CD4-positive, alpha-beta T cell treated with Interleukin-12 subunit alpha and Interleukin-12 subunit beta, for 1 hour (primary cell): ENCODE data around the gene MFSD2A.
"Not testable (repeated sequence)": the region's sequence is repeated elsewhere in the genome, so short reads cannot be mapped to it uniquely, and the experiment has no call there.

Experiments used
- DNase-seq: peaks from one replicate; pipeline ENCODE4 v3.0.0-alpha.2; 2020

Gene MFSD2A

GRCh38 chr1:39940980-39941871, 13.7 kb upstream of the MFSD2A start:
- no peak for DNase-seq

GRCh38 chr1:39943471-39944290, 11.3 kb upstream of the MFSD2A start:
- DNase-seq: no peak

- DNase-seq: no peak
Measured at GRCh38 chr1:39944410-39945112, 10.4 kb upstream of the MFSD2A start.

DNA sequence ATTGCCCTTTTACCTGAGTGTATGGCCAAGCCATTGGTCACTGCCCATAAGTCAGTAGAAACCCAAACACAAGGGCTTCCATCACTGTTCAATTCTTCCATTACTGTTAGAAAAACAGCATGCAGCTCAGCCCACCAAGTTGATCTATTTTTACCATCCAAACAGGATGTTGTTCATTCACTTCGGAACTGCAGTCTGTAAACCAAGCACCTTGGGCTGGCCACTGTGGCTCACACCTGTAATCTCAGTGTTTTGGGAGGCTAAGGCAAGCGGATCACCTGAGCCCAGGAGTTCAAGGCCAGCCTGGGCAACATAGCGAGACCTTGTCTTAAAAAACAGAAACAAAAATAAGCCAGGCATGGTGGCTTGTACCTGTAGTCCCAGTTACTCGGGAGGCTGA, 8.7 kb upstream of the MFSD2A start:
- DNase-seq: no peak

DNA sequence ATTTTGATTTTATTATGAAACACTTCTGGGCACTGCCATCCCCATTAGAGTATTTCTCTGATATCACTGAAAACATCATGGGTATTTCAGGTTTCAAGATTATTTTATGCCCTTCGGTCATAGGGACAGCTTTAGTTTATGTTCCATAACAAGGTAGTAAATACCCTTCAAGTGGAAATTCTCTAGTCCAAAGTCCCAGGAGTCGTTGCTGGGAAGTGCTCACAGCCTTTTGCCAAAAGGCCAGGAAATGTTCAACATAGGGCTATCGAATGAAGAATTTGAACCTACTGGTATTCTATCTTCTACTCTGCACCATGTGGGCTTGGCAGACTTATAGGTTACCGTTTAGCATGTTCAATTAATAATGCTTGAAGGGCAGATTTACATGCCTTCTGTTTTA, 7.7 kb upstream of the MFSD2A start:
- DNase-seq: no peak

GRCh38 chr1:39949891-39950290, 5.1 kb upstream of the MFSD2A start:
- DNase-seq: no peak

DNA sequence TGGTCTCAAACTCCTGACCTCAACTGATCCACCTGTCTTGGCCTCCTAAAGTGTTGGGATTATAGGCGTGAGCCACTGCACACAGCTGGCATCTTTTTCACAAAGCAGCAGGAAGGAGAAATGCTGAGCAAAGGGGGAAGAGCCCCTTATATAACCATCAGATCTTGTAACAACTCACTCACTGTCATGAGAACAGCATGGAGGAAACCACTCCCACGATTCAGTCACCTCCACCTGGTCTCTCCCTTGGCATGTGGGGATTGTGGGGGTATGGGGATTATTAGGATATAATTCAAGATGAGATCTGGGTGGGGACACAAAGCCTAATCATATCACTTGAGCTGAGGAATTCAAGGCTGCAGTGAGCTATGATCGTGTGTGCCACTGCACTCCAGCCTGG, 3.0 kb upstream of the MFSD2A start:
- no peak for DNase-seq

DNA sequence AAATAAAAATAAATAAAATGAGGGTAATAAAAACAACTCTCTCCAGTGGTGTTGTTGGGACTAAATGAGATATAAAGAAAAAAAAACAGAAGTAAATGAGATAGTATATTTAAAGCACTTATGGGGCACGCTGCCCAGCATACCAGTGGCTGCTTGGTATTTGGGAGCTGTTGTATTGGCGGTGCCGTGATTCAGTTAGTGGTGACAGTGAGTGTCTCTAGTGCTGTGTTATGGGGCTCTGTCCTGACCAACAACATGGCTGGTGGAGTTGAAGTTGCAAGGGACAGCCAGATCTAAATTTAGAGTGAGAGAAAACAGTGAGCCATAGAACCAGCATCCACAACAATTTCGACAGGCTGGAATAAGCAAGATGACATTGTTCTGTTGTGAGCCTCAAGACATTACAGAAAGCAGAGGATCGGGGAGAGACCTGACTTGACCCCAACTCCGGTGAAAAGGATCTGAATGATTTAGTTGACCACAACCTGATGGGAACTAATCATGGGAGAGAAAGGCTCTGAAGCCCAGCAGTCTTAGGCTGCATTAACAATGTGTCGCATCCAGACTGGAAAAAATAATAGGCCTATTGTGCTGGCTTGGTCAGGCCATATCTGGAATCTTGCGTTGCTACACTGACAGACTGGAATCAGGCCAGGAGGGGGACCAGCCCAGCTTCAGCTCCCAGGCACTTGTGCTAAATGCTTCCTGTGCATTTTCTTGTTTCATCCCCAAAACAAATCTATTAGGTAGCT, 2.4 kb upstream of the MFSD2A start:
- DNase-seq: no peak

DNA sequence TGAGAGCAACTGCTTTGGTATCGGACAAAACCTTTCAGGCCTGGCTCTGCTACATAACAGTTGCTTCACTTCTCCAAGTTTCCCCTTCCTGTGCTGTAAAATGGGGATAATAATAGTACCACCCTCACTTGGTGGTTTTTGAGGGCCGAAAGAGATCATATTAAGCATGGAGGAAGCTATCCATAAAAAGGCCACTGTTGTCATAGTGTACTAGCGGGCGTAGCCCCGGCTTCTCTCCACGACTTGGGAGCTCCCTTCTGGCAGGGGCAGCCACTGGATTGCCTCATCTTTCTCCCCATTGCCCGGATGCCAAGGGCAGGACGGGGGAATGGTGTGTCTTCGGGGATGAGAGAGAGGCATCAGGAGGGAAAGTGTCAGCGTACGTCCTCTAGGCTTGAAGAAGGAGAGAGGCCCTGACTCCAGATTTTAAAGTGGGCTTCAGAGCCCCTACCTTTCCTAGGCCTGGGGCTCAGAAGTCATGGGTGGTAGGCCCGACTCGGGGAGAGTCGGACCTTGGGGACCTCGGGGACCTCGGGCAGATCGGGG, 548 bp upstream of the MFSD2A start:
- peak; percentile 4 for DNase-seq

DNA sequence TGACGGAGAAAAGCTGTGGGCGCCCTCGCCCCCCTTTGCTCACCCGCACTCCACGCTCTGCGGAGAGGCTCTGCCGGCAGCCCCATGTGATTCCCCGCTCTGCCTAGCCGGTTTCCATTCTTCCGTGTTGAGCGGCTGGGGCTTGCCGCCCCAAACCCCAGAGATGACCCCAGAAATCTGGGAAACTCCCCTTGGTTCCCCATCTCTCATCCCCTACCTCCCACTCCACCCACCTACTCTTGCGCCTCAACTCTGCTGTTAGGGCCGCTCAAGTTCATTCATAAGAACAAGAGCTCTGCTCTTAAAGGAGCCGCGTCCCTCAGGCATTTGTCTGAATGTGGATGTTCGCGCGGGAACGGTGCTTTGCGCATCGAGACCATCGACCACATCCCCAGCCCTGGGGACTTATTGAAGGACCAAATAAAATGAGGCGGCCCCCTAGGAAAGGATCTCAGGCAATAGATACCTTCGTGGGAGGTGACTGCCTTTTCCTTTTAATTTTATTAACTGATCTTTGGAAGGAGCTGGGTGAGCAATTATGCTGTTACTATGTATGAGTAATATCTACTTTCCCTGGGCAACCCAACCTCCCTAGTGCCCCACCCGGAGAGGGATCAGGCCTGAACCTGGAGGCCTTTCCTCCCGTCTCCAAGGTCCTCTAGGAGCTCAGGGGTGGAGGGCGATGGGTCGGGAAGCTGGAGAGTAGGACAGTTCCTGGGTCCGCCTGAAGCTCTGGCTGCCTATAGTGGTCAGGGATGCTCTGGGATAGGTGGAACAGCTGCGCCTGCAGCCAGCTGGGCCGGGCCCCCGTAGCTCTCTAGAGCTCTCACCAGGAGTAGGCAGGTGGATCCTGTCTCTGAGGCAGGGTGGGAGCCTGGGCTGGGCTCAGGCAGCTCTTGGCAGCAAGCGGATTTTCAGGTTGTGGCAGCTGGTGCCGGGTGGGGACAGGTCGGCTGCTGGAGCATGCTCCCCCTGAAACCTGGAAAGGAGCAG, 898 bp downstream of the MFSD2A start:
- DNase-seq: peak; percentile 32

- no peak for DNase-seq
Measured at GRCh38 chr1:39957299-39958015, 2.5 kb downstream of the MFSD2A start.

GRCh38 chr1:39958403-39959200, 3.7 kb downstream of the MFSD2A start:
- no peak for DNase-seq

GRCh38 chr1:39959651-39960333, 4.8 kb downstream of the MFSD2A start:
- no peak for DNase-seq

DNA sequence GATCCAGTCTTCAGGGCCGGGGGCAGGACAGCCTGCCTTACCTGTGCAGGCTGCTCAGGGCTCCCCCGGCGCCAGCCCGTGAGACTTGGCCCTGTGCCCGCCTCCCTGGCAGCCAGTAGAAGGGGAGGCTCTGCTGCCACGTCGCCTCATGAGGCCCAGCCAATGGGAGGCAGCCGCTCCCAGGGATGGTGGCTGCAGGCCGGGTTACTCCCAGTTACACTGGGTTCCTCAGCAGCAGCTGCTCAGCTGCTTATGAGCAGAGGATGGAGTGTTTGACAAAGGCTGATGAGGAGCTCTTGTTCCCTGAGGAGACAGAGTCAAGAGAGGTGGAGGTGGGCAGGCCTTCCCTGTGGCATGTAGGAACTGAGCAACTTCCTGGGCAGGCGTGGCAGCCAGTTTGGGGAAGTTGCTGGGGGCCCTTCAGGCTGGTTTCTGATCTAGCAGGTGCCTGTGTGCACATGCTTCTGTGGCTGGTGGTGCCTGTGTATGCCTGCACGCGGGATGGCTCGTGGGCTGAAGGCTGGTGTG, 5.5 kb downstream of the MFSD2A start:
- DNase-seq: no peak

GRCh38 chr1:39962450-39962825, 7.5 kb downstream of the MFSD2A start:
- DNase-seq: no peak

DNA sequence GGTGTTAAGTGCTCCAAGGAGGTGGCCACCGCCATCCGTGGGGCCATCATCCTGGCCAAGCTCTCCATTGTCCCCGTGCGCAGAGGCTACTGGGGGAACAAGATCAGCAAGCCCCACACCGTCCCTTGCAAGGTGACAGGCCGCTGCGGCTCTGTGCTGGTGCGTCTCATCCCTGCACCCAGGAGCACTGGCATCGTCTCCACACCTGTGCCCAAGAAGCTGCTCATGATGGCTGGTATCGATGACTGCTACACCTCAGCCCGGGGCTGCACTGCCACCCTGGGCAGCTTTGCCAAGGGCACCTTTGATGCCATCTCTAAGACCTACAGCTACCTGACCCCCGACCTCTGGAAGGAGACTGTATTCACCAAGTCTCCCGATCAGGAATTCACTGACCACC, 8.0 kb downstream of the MFSD2A start:
- DNase-seq: not testable (repeated sequence)

DNA sequence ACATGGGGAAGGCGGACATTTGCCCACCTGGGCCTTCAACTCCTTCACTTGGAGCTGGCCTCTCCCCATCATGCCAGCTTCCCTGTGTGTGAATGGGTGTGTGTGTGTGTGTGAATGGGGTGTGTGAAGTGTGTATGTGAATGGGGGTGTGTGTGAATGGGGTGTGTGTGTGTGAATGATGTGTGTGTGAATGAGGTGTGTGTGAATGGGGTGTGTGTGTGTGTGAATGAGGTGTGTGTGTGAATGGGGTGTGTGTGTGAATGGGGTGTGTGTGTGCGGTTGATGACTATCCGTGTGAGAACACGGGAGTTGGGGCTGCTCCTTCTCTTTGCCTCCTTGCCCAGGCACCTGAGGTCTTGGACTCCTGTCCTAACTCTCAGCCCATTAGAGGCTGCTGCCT, 9.6 kb downstream of the MFSD2A start:
- DNase-seq: no peak

- no peak for DNase-seq
Measured at GRCh38 chr1:39965044-39965443, 10.1 kb downstream of the MFSD2A start.

DNA sequence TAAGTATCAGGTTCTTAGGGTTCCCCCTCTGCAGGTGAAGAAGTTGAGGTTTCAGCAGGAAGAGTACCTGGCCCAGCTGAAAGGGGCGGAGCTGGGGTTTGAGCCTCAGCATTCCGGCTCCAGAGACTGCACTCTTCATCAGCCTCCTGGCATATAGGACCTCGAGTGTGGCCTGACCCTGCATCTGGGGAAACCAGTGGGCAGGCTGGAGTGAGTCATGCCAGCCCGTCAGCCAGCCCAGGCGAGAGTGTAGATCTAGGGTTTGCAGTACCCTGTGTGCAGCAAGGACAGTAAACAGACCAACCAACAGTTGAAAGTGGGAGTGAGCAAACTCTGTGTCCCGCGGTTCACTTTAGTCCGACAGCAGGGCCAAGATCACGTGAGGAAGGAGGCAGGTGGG, 14.1 kb downstream of the MFSD2A start:
- no peak for DNase-seq
